WTC11 (cell line): ENCODE measurements around the gene POLE2.

Experiments
- CTCF ChIP-seq: fragments of 200-600 bp; IDR thresholded peaks from 2 replicates; pipeline ENCODE4 v1.8.0; 2022; ENCODE audit warnings: antibody characterized with exemption
- NFYB ChIP-seq: sonication (generic); formaldehyde crosslinking; conservative IDR thresholded peaks from 2 replicates; pipeline ENCODE4 v1.8.0; 2022; ENCODE audit warnings: low read depth, missing genetic modification reagents
- TF ChIP-seq, protein P1 (sequence below): sonication (generic); formaldehyde crosslinking; IDR thresholded peaks from 2 replicates; pipeline ENCODE4 v1.8.0; 2022; ENCODE audit warnings: mild to moderate bottlenecking, missing genetic modification reagents
- TF ChIP-seq, protein P2 (sequence below): sonication (generic); formaldehyde crosslinking; IDR thresholded peaks from 2 replicates; pipeline ENCODE4 v1.8.1; 2023; ENCODE audit warnings: mild to moderate bottlenecking, missing genetic modification reagents, moderate library complexity

DNA sequence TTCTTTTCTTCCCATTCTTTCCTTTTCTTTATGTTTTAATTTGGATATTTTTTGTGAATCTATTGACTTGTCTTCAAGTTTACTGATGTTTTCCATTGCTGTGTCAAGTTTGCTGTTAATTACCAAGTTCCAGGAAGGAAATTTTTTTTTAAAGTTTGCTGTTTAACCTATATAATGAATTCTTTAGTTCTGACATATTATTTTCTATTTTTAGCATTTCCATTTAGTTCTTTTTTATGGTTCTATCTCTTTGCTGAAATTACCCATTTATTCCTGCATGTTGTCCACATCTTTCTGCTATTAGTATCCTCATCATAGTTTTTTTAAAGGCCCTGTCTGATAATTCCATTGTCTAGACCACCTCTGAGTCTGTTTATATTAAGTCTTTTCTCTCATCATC, 32.7 kb upstream of the POLE2 start:
- TF ChIP-seq CTCF, result no peak
- TF ChIP-seq, protein P1, sequence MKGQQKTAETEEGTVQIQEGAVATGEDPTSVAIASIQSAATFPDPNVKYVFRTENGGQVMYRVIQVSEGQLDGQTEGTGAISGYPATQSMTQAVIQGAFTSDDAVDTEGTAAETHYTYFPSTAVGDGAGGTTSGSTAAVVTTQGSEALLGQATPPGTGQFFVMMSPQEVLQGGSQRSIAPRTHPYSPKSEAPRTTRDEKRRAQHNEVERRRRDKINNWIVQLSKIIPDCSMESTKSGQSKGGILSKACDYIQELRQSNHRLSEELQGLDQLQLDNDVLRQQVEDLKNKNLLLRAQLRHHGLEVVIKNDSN (CRISPR knock-in tag), result no peak
- TF ChIP-seq, protein P2, sequence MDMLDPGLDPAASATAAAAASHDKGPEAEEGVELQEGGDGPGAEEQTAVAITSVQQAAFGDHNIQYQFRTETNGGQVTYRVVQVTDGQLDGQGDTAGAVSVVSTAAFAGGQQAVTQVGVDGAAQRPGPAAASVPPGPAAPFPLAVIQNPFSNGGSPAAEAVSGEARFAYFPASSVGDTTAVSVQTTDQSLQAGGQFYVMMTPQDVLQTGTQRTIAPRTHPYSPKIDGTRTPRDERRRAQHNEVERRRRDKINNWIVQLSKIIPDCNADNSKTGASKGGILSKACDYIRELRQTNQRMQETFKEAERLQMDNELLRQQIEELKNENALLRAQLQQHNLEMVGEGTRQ, result no peak
- TF ChIP-seq NFYB (CRISPR knock-in tag), result no peak
